Measurements from ENCODE around the gene TCF7. TPM values are rescaled to one million over a fixed set of nuclear protein-coding genes. Genes with fewer than 3 reads are reported as not detected.

TCF7 gene
- total RNA-seq, 1 donor from 2014 or later, result 7.0 TPM

DNA sequence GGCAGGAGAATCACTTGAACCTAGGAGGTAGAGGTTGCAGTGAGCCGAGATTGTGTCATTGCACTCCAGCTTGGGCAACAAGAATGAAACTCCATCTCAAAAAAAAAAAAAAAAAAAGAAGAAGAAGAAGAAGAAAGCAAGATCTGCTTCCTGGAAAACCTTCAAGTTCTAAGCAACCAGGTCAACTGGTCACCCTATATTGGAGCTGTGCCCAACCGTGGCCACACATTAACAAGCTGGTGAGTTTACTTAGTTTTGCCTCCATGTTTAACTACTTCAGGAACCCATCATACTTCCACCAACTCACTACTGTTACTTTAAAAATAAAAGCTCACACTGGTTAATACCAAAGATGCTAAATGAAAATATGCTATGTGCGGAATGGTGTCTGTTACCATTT lies 74.5 kb downstream of the TCF7 start:
- no peak overlapping the region for H3K4me3 ChIP-seq
- H3K27me3 ChIP-seq, result no peaks in the 10 kb centered on the region
- no peak overlapping the region for H3K27ac ChIP-seq
- intact Hi-C loops (cut with DNase I), result loop anchor here (10.0 kb wide), 1 partner anchor 396 kb away; no protein-coding TSS in a partner anchor
- TF ChIP-seq, protein P1, sequence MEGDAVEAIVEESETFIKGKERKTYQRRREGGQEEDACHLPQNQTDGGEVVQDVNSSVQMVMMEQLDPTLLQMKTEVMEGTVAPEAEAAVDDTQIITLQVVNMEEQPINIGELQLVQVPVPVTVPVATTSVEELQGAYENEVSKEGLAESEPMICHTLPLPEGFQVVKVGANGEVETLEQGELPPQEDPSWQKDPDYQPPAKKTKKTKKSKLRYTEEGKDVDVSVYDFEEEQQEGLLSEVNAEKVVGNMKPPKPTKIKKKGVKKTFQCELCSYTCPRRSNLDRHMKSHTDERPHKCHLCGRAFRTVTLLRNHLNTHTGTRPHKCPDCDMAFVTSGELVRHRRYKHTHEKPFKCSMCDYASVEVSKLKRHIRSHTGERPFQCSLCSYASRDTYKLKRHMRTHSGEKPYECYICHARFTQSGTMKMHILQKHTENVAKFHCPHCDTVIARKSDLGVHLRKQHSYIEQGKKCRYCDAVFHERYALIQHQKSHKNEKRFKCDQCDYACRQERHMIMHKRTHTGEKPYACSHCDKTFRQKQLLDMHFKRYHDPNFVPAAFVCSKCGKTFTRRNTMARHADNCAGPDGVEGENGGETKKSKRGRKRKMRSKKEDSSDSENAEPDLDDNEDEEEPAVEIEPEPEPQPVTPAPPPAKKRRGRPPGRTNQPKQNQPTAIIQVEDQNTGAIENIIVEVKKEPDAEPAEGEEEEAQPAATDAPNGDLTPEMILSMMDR (IDR thresholded peaks at IDR 0.05), result no peak
- H3K9me3 ChIP-seq, result no peaks in the 10 kb centered on the region
- no peaks in the 10 kb centered on the region for H3K4me1 ChIP-seq
- no peak for DNase-seq
- no peaks in the 10 kb centered on the region for H3K36me3 ChIP-seq
- ATAC-seq, result no peak

DNA sequence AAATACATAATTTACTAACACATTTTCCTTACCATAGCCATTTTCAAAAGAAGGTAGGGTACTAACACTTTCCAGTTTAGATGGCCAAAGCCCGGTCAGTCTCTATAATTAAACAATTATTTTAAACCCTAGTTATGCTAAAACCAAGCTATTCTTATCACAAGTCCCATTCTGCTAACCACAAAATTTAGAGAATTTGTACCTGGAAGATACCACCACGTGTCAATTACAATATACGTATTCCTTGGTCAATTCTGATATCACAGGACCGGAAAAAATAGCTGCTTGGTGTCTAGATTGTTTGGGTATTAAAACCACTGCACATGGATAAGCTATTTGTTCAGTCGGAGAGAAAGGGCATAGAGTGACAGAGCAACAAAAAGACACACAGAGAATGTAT lies 81.2 kb downstream of the TCF7 start:
- H3K36me3 ChIP-seq, result peaks cover 57% of the 10 kb centered on the region
- intact Hi-C loops (cut with DNase I), result no loop called here
- ATAC-seq (no peak), DNase-seq (no peak)
- H3K27me3 ChIP-seq, result no peaks in the 10 kb centered on the region
- TF ChIP-seq, protein P1 (IDR thresholded peaks at IDR 0.05), result no peak
- no peaks in the 10 kb centered on the region for H3K4me1 ChIP-seq
- no peaks in the 10 kb centered on the region for H3K9me3 ChIP-seq
- no peak overlapping the region for H3K4me3 ChIP-seq
- no peak overlapping the region for H3K27ac ChIP-seq

Other genes with a start within 250 kb of the TCF7 start
- 33.4 TPM for gene C5orf15, start 146.1 kb upstream of the TCF7 start, total RNA-seq
- 112 TPM for gene VDAC1, start 109.7 kb upstream of the TCF7 start, total RNA-seq
- gene SKP1, start 62.3 kb downstream of the TCF7 start, total RNA-seq, result 234 TPM
- 108 TPM for gene PPP2CA, start 111.4 kb downstream of the TCF7 start, total RNA-seq

Data from upper lobe of right lung (tissue), 1 donor.